ENCODE results near the gene HIGD2A.
A peak's percentile ranks its signal among the peaks of the same experiment; 100 is the strongest.

The HIGD2A gene

GRCh38 chr5:176388444-176389134 is at the start of gene HIGD2A, which contains the start of gene NOP16:
Gene HIGD2A, plus strand, starts transcription at chr5:176388751. Its CDS starts 69 bp downstream, at chr5:176388820.
Gene NOP16, minus strand, starts transcription at chr5:176388598. Its CDS starts 59 bp downstream, at chr5:176388539.
- ATAC-seq = peak; percentile 97
- Mint-ChIP-seq H3K4me1 (peaks cover 48% of the 10 kb centered on the region), H3K4me3 (peak within 1 kb of the TSS; percentile 100), H3K27me3 (no peaks in the 10 kb centered on the region), H3K9me3 (no peaks in the 10 kb centered on the region), H3K27ac (peak within 1 kb of the TSS; percentile 100)
- peak; percentile 96 to 98 for DNase-seq

GRCh38 chr5:176339304-176339703 is 49.2 kb upstream of the HIGD2A start:
- DNase-seq (no peak), ATAC-seq (no peak)
- Mint-ChIP-seq H3K9me3 (peaks cover 0 to 5% of the 10 kb centered on the region in 2 donors), H3K4me1 (no peaks in the 10 kb centered on the region), H3K27ac (no peak overlapping the region), H3K4me3 (no peak overlapping the region), H3K27me3 (no peaks in the 10 kb centered on the region)

- Mint-ChIP-seq H3K4me1 (no peaks in the 10 kb centered on the region), H3K9me3 (no peaks in the 10 kb centered on the region), H3K27ac (peak overlapping the region; percentile 45 to 66), H3K4me3 (no peak overlapping the region), H3K27me3 (no peaks in the 10 kb centered on the region)
- DNase-seq (no peak), ATAC-seq (no peak)
Observed at GRCh38 chr5:176341325-176342157, 47.0 kb upstream of the HIGD2A start.

- Mint-ChIP-seq H3K4me1 (no peaks in the 10 kb centered on the region), H3K27ac (peak overlapping the region in 1 of 2 donors; percentile 66), H3K9me3 (no peaks in the 10 kb centered on the region), H3K4me3 (no peak overlapping the region), H3K27me3 (no peaks in the 10 kb centered on the region)
- ATAC-seq (no peak), DNase-seq (no peak)
Observed at GRCh38 chr5:176342158-176342483, 46.4 kb upstream of the HIGD2A start.

- Mint-ChIP-seq H3K27ac (no peak overlapping the region), H3K4me3 (no peak overlapping the region), H3K27me3 (no peaks in the 10 kb centered on the region), H3K4me1 (no peaks in the 10 kb centered on the region), H3K9me3 (no peaks in the 10 kb centered on the region)
- ATAC-seq (no peak), DNase-seq (no peak)
Observed at GRCh38 chr5:176342766-176343458, 45.6 kb upstream of the HIGD2A start.

- H3K27ac Mint-ChIP-seq = peak overlapping the region in 1 of 2 donors; percentile 39
- no peak for ATAC-seq
- no peak for DNase-seq
- H3K27me3 Mint-ChIP-seq = no peaks in the 10 kb centered on the region
- no peaks in the 10 kb centered on the region for H3K9me3 Mint-ChIP-seq
- peaks cover 17% of the 10 kb centered on the region for H3K4me1 Mint-ChIP-seq
- no peak overlapping the region for H3K4me3 Mint-ChIP-seq
Observed at GRCh38 chr5:176350416-176350815, 38.1 kb upstream of the HIGD2A start.

GRCh38 chr5:176352116-176352878 is 36.3 kb upstream of the HIGD2A start:
- DNase-seq (no peak), ATAC-seq (no peak)
- Mint-ChIP-seq H3K4me3 (no peak overlapping the region), H3K27ac (no peak overlapping the region), H3K9me3 (no peaks in the 10 kb centered on the region), H3K4me1 (peaks cover 20% of the 10 kb centered on the region), H3K27me3 (no peaks in the 10 kb centered on the region)

GRCh38 chr5:176353533-176353932 is 35.0 kb upstream of the HIGD2A start:
- Mint-ChIP-seq H3K9me3 (no peaks in the 10 kb centered on the region), H3K27ac (peak overlapping the region in 1 of 2 donors; percentile 10), H3K4me1 (peaks cover 31% of the 10 kb centered on the region), H3K27me3 (no peaks in the 10 kb centered on the region), H3K4me3 (no peak overlapping the region)
- no peak for ATAC-seq
- DNase-seq = no peak

GRCh38 chr5:176355400-176356178 is 33.0 kb upstream of the HIGD2A start:
- DNase-seq (no peak), ATAC-seq (no peak)
- H3K27ac Mint-ChIP-seq = peak overlapping the region in 1 of 2 donors; percentile 21
- no peaks in the 10 kb centered on the region for H3K9me3 Mint-ChIP-seq
- H3K4me3 Mint-ChIP-seq = no peak overlapping the region
- peaks cover 40% of the 10 kb centered on the region for H3K4me1 Mint-ChIP-seq
- H3K27me3 Mint-ChIP-seq = no peaks in the 10 kb centered on the region

GRCh38 chr5:176356179-176356566 is 32.4 kb upstream of the HIGD2A start:
- H3K9me3 Mint-ChIP-seq = no peaks in the 10 kb centered on the region
- no peak for ATAC-seq
- peak overlapping the region in 1 of 2 donors; percentile 21 for H3K27ac Mint-ChIP-seq

GRCh38 chr5:176359658-176360057 is 28.9 kb upstream of the HIGD2A start:
- no peak overlapping the region for H3K27ac Mint-ChIP-seq
- peak overlapping the region; percentile 45 to 77 for H3K4me3 Mint-ChIP-seq
- H3K9me3 Mint-ChIP-seq = no peaks in the 10 kb centered on the region
- ATAC-seq (no peak), DNase-seq (no peak)
- no peaks in the 10 kb centered on the region for H3K27me3 Mint-ChIP-seq
- H3K4me1 Mint-ChIP-seq = peaks cover 43% of the 10 kb centered on the region

More at GRCh38 chr5:176356179-176356566, 32.4 kb upstream of the HIGD2A start:
- DNase-seq = no peak
- Mint-ChIP-seq H3K4me1 (peaks cover 40% of the 10 kb centered on the region), H3K4me3 (no peak overlapping the region), H3K27me3 (no peaks in the 10 kb centered on the region)

- no peaks in the 10 kb centered on the region for H3K9me3 Mint-ChIP-seq
- peak overlapping the region; percentile 98 for H3K4me3 Mint-ChIP-seq
- H3K27me3 Mint-ChIP-seq = no peaks in the 10 kb centered on the region
- ATAC-seq (peak; percentile 6), DNase-seq (no peak)
- peak overlapping the region; percentile 98 to 99 for H3K27ac Mint-ChIP-seq
- peaks cover 43% of the 10 kb centered on the region for H3K4me1 Mint-ChIP-seq
Observed at GRCh38 chr5:176360894-176361436, 27.6 kb upstream of the HIGD2A start.

- no peaks in the 10 kb centered on the region for H3K9me3 Mint-ChIP-seq
- peaks cover 49% of the 10 kb centered on the region for H3K4me1 Mint-ChIP-seq
- H3K27me3 Mint-ChIP-seq = no peaks in the 10 kb centered on the region
Observed at GRCh38 chr5:176361437-176362232, 26.9 kb upstream of the HIGD2A start, which contains the start of gene KIAA1191. Gene KIAA1191, minus strand, starts transcription at chr5:176361764. Its CDS starts 2,256 bp downstream, at chr5:176359508.

GRCh38 chr5:176362233-176362490 is 26.4 kb upstream of the HIGD2A start:
- H3K27me3 Mint-ChIP-seq = no peaks in the 10 kb centered on the region
- DNase-seq = no peak
- H3K27ac Mint-ChIP-seq = no peak overlapping the region
- no peaks in the 10 kb centered on the region for H3K9me3 Mint-ChIP-seq
- H3K4me3 Mint-ChIP-seq = peak overlapping the region; percentile 98
- ATAC-seq = no peak
- peaks cover 53% of the 10 kb centered on the region for H3K4me1 Mint-ChIP-seq

More at GRCh38 chr5:176361437-176362232, 26.9 kb upstream of the HIGD2A start, which contains the start of gene KIAA1191:
- DNase-seq (peak; percentile 91 to 94), ATAC-seq (peak; percentile 93)
- Mint-ChIP-seq H3K4me3 (peak within 1 kb of the TSS; percentile 98), H3K27ac (peak within 1 kb of the TSS; percentile 98 to 99)
